NK-92 (cell line): ENCODE results near the gene MMEL1.
"Not testable (repeated sequence)": the region's sequence is repeated elsewhere in the genome, so short reads cannot be mapped to it uniquely, and the experiment has no call there.

Experiments
- DNase-seq: peaks from one replicate; lab custom pipeline; 2025; ENCODE audit not compliant: unreplicated experiment; lab: John Stamatoyannopoulos, UW

The MMEL1 gene

DNA sequence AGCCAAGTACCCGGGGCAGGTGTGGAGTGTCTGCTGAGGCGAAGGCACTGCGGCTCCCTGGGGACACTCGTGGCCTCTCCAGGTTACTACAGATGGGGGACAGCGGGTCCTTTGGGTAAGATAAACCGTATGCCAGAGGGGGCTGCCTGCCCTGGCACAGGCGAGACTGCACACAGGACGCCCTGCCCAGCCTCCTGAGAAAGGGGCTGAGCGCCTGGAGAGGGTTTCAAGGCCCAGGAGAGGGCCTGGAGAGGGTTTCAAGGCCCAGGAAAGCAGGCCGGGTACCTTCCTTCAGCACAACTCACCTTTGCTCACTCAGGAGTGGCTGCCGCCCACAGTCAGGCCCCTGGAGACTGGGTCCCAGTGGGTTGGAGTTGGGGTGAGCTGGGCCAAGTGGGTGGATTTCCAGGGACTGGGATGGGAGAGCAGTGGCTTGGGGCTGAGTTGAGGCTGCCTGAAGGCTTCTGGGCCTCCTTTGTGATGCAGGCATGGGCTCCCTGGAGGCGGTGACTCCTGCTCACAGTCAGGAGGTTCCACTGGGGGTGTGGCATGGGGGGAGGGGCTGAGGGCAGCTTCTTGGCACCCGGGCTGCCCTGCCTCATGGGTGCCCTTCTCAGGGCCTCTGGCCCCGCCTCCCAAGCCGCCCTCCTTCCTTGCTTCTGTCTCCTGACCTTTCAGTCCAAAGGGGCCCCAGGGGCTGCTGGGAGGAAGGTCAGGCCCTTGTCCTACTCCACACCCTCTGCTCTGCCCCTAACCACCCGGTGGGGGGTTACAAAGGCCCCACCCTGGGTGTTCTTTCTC lies at the start of gene MMEL1:
MMEL1 (minus strand) TSS at position 456 of the 801 bp plus-strand sequence. CDS start 3,532 bp downstream, outside the sequence.
- DNase-seq, result no peak

GRCh38 chr1:2676726-2677125 lies 43.9 kb upstream of the MMEL1 start:
- DNase-seq, result not testable (repeated sequence)

DNA sequence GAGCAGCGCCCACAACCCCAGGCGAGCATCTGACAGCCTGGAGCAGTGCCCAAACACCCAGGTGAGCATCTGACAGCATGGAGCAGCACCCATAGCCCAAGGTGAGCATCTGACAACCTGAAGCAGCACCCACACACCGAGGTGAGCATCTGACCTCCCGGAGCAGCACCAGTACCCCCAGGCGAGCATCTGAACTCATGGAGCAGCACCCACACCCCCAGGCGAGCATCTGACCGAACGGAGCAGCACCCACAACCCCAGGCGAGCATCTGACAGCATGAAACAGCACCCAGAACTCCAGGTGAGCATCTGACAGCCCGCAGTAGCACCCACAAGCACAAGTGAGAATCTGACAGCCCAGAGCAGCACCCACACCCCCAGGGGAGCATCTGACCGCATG lies 38.8 kb upstream of the MMEL1 start:
- not testable (repeated sequence) for DNase-seq

- DNase-seq, result not testable (repeated sequence)
Measured at GRCh38 chr1:2659806-2660205, 27.0 kb upstream of the MMEL1 start.

DNA sequence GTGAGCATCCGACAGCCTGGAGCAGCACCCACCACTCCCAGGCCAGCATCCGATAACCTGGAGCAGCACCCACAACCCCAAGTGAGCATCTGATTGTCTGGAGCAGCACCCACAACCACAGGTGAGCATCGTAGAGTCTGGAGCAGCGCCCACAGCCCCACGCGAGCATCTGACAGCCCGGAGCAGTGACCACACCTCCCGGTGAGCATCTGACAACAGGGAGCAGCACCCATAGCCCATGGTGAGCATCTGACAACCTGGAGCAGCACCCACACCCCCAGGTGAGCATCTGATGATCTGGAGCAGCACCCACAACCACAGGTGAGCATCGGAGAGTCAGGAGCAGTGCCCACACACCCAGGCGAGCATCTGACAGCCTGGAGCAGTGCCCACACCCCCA lies 25.1 kb upstream of the MMEL1 start:
- not testable (repeated sequence) for DNase-seq

DNA sequence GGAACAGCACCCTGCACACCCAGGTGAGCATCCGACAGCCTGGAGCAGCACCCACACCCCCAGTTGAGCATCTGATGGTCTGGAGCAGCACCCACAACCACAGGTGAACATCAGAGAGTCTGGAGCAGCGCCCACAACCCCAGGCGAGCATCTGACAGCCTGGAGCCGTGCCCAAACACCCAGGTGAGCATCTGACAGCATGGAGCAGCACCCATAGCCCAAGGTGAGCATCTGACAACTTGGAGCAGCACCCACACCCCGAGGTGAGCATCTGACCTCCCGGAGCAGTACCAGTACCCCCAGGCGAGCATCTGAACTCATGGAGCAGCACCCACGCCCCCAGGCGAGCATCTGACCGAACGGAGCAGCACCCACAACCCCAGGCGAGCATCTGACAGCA lies 24.3 kb upstream of the MMEL1 start:
- DNase-seq, result not testable (repeated sequence)

DNA sequence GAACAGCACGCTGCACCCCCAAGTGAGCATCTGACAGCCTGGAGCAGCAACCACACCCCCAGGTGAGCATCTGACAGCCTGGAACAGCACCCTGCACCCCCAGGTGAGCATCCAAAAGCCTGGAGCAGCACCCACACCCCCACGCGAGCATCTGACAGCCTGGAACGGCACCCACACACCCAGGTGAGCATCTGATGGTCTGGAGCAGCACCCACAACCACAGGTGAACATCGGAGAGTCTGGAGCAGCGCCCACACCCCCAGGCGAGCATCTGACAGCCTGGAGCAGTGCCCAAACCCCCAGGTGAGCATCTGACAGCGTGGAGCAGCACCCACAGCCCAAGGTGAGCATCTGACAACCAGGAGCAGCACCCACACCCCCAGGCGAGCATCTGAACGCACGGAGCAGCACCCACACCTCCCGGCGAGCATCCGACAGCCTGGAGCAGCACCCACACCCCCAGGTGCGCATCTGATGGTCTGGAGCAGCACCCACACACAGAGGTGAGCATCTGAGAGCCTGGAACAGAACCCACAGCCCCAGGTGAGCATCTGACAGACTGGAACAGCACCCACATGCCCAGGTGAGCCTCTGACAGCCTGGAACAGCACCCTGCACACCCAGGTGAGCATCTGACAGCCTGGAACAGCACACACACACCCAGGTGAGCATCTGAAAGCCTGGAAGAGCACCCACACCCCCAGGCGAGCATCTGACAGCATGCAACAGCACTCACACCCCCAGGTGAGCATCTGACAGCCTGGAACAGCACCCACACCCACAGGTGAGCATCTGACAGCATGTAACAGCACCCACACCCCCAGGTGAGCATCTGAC lies 23.0 kb upstream of the MMEL1 start:
- not testable (repeated sequence) for DNase-seq

- DNase-seq, result not testable (repeated sequence)
Measured at GRCh38 chr1:2654443-2654948, 21.7 kb upstream of the MMEL1 start.

GRCh38 chr1:2653741-2654442 lies 21.1 kb upstream of the MMEL1 start:
- DNase-seq, result not testable (repeated sequence)

GRCh38 chr1:2652926-2653571 lies 20.2 kb upstream of the MMEL1 start:
- not testable (repeated sequence) for DNase-seq

- DNase-seq, result not testable (repeated sequence)
Measured at GRCh38 chr1:2652152-2652925, 19.5 kb upstream of the MMEL1 start.

- DNase-seq, result no peak
Measured at GRCh38 chr1:2650967-2651645, 18.3 kb upstream of the MMEL1 start.

GRCh38 chr1:2646837-2647236 lies 14.0 kb upstream of the MMEL1 start:
- DNase-seq, result no peak

DNA sequence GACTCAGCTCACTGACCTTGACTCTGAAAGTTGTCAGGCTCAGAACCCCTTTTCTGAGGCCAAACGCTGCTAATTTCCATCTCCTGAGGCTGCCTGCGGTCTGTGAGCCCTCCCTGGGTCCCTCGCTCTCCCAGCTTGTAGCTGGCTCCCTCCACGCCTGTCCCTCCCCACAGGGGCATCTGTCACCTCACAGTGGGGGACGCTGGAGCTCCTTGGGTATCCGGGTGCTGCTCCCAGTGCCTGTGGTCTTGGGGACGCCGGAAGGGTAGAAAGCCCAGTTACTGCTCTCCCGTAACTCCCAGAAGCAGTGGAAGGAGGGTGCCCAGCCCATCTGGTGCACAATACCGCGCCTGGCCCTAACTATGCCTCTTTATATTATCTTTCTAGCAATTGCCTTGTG lies 13.0 kb upstream of the MMEL1 start:
- DNase-seq, result no peak

- DNase-seq, result no peak
Measured at GRCh38 chr1:2645143-2645542, 12.3 kb upstream of the MMEL1 start.

- DNase-seq, result no peak
Measured at GRCh38 chr1:2644591-2645101, 11.8 kb upstream of the MMEL1 start.

DNA sequence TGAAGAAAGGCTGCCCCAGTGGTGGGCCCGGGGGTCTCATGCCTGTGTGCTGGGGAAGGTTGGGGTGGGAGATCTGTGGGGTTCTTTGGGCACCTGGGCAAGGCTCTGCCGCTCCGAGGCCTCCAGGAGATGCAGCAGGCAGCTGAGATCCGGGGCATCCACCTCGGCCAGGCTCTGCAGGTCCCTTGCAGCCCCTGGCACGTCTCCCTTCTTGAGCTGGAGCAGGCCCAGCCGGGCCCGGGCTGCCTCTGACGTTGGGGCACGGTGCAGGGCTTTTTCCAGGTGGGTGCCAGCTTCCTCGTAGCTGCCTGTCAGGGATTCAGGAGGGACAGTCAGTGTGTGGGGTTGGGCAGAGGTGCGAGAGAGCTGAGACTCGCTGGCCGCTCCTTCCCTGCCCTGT lies 11.4 kb upstream of the MMEL1 start:
- no peak for DNase-seq

GRCh38 chr1:2643414-2644077 lies 10.7 kb upstream of the MMEL1 start:
- no peak for DNase-seq
